HL-60 (cell line): Measurements from ENCODE around the gene CTSW.

Experiments used
- GABPA ChIP-seq: IDR thresholded peaks from 2 replicates; pipeline ENCODE4 v1.6.1; 2012; ENCODE audit warnings: low read depth
- POLR2AphosphoS5 ChIP-seq: IDR thresholded peaks from 2 replicates; pipeline ENCODE4 v1.6.1; 2012; ENCODE audit warnings: low read depth
- TF ChIP-seq, protein P1 (sequence below): IDR thresholded peaks from 2 replicates; pipeline ENCODE4 v1.6.1; 2012; ENCODE audit warnings: low read depth; ENCODE audit not compliant: insufficient replicate concordance
- TF ChIP-seq, protein P2 (sequence below): IDR thresholded peaks from one replicate; pipeline ENCODE4 v1.5.1; 2011; ENCODE audit warnings: low read length, control low read depth, inconsistent platforms; ENCODE audit not compliant: insufficient read depth

DNA sequence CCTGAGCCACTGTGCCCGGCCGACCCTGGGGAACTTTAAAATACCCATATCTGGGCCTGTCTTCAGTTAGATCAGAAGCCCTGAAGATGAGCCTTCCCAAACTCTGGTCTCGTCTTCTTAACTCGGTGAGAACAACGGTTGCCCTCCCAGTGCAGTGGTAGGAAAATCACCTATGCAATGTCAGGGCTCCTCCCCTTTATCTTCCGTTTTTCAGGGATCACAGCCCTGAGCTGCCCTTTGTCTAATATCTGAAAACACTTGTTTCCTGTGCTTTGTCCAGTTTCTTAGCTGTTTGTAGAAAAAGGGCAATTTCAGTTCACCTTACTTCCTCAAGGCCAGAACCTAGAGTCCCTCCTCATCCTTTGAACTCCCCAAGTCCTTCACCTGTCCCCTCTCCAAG, 49.0 kb downstream of the CTSW start:
- TF ChIP-seq, protein P1, sequence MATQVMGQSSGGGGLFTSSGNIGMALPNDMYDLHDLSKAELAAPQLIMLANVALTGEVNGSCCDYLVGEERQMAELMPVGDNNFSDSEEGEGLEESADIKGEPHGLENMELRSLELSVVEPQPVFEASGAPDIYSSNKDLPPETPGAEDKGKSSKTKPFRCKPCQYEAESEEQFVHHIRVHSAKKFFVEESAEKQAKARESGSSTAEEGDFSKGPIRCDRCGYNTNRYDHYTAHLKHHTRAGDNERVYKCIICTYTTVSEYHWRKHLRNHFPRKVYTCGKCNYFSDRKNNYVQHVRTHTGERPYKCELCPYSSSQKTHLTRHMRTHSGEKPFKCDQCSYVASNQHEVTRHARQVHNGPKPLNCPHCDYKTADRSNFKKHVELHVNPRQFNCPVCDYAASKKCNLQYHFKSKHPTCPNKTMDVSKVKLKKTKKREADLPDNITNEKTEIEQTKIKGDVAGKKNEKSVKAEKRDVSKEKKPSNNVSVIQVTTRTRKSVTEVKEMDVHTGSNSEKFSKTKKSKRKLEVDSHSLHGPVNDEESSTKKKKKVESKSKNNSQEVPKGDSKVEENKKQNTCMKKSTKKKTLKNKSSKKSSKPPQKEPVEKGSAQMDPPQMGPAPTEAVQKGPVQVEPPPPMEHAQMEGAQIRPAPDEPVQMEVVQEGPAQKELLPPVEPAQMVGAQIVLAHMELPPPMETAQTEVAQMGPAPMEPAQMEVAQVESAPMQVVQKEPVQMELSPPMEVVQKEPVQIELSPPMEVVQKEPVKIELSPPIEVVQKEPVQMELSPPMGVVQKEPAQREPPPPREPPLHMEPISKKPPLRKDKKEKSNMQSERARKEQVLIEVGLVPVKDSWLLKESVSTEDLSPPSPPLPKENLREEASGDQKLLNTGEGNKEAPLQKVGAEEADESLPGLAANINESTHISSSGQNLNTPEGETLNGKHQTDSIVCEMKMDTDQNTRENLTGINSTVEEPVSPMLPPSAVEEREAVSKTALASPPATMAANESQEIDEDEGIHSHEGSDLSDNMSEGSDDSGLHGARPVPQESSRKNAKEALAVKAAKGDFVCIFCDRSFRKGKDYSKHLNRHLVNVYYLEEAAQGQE, result no peak
- TF ChIP-seq, protein P2, sequence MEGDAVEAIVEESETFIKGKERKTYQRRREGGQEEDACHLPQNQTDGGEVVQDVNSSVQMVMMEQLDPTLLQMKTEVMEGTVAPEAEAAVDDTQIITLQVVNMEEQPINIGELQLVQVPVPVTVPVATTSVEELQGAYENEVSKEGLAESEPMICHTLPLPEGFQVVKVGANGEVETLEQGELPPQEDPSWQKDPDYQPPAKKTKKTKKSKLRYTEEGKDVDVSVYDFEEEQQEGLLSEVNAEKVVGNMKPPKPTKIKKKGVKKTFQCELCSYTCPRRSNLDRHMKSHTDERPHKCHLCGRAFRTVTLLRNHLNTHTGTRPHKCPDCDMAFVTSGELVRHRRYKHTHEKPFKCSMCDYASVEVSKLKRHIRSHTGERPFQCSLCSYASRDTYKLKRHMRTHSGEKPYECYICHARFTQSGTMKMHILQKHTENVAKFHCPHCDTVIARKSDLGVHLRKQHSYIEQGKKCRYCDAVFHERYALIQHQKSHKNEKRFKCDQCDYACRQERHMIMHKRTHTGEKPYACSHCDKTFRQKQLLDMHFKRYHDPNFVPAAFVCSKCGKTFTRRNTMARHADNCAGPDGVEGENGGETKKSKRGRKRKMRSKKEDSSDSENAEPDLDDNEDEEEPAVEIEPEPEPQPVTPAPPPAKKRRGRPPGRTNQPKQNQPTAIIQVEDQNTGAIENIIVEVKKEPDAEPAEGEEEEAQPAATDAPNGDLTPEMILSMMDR, result no peak
- TF ChIP-seq GABPA (no peak), POLR2AphosphoS5 (no peak)
